IMR-90 (cell line): ENCODE measurements around the gene SMIM5. TPM values are rescaled to one million over a fixed set of nuclear protein-coding genes. Genes with fewer than 3 reads are reported as not detected.

Experiments used
- ATAC-seq: fragments of 200-7000 bp; cut with Tn5 transposase; 2 replicates; pipeline ENCODE4 v1.9.1; 2020; ENCODE audit warnings: low read depth, mild to moderate bottlenecking, moderate library complexity
- BruUV-seq: library from RNA; stranded (reverse); fragments of 400-500 nt; replicated peaks from 2 replicates; lab custom pipeline; 2021; lab: Mats Ljungman, UMichigan
- CTCF ChIA-PET: fragments of 300-600 bp; formaldehyde crosslinking; extraction: SDS; loops from one replicate; lab custom pipeline; 2021; ENCODE audit warnings: antibody characterized with exemption; lab: Yijun Ruan, JAX
- POLR2A ChIA-PET: fragments of 300-600 bp; sonication (Branson Sonifier 250); formaldehyde crosslinking; loops from one replicate; lab custom pipeline; 2022; ENCODE audit warnings: antibody characterized with exemption; ENCODE audit not compliant: unreplicated experiment; lab: Charles Lee
- DNase-seq: peaks from one replicate; pipeline ENCODE4 v3.0.0; 2013
- H2AFZ ChIP-seq: replicated peaks from 2 replicates; pipeline ENCODE3; 2013; ENCODE audit warnings: low read length, mild to moderate bottlenecking; ENCODE audit not compliant: poor library complexity
- H2AK5ac ChIP-seq: 2 replicates; pipeline ENCODE4 v1.6.1; 2013; ENCODE audit warnings: low read depth, low read length, inconsistent platforms
- H2AK9ac ChIP-seq: replicated peaks from 2 replicates; pipeline ENCODE3; 2013; ENCODE audit warnings: mild to moderate bottlenecking, low read depth, low read length, moderate library complexity; ENCODE audit not compliant: poor library complexity
- H2BK120ac ChIP-seq: 2 replicates; pipeline ENCODE4 v1.6.1; 2013; ENCODE audit warnings: low read depth, low read length, inconsistent platforms
- H2BK15ac ChIP-seq: 3 replicates; pipeline ENCODE4 v1.6.1; 2013; ENCODE audit warnings: low read depth, low read length, inconsistent platforms
- H2BK20ac ChIP-seq: 2 replicates; pipeline ENCODE4 v1.6.1; 2013; ENCODE audit warnings: low read depth, mild to moderate bottlenecking, inconsistent platforms, low read length, moderate library complexity
- H2BK5ac ChIP-seq: 2 replicates; pipeline ENCODE4 v1.6.1; 2013; ENCODE audit warnings: mild to moderate bottlenecking, low read depth, low read length, inconsistent platforms; ENCODE audit not compliant: poor library complexity, severe bottlenecking
- H3K14ac ChIP-seq: replicated peaks from 2 replicates; pipeline ENCODE4 v1.6.1; 2013; ENCODE audit warnings: low read depth, low read length, inconsistent platforms
- H3K18ac ChIP-seq: 2 replicates; pipeline ENCODE4 v1.6.1; 2013; ENCODE audit warnings: low read depth, low read length, control low read depth
- H3K23ac ChIP-seq: 2 replicates; pipeline ENCODE4 v1.6.1; 2013; ENCODE audit warnings: low read depth, low read length, inconsistent platforms
- H3K27ac ChIP-seq: 2 replicates; pipeline ENCODE4 v1.5.1; 2013; ENCODE audit warnings: mild to moderate bottlenecking, control low read depth, low read length; ENCODE audit not compliant: insufficient read depth
- H3K27me3 ChIP-seq: 2 replicates; pipeline ENCODE4 v1.6.1; 2013; ENCODE audit warnings: low read length; ENCODE audit not compliant: control insufficient read depth, insufficient read depth
- H3K36me3 ChIP-seq: 2 replicates; pipeline ENCODE4 v1.6.1; 2013; ENCODE audit warnings: low read length, mixed read lengths; ENCODE audit not compliant: control insufficient read depth, insufficient read depth
- H3K4ac ChIP-seq: 2 replicates; pipeline ENCODE4 v1.6.1; 2013; ENCODE audit warnings: low read depth, low read length, inconsistent platforms
- H3K4me1 ChIP-seq: 2 replicates; pipeline ENCODE4 v1.6.1; 2013; ENCODE audit warnings: low read length, mixed read lengths; ENCODE audit not compliant: control insufficient read depth, insufficient read depth
- H3K4me2 ChIP-seq: 2 replicates; pipeline ENCODE4 v1.6.1; 2013; ENCODE audit warnings: low read depth, mild to moderate bottlenecking, control low read depth, low read length, moderate library complexity
- H3K4me3 ChIP-seq: 2 replicates; pipeline ENCODE4 v1.5.1; 2013; ENCODE audit warnings: low read depth, mild to moderate bottlenecking, control low read depth, low read length, moderate library complexity; ENCODE audit not compliant: insufficient read depth
- H3K56ac ChIP-seq: 2 replicates; pipeline ENCODE4 v1.6.1; 2013; ENCODE audit warnings: low read length, inconsistent platforms; ENCODE audit not compliant: insufficient read depth; ENCODE audit errors: extremely low read depth
- H3K79me1 ChIP-seq, 2 experiments: 2 replicates each; pipeline ENCODE4 v1.6.1; 2013; ENCODE audit warnings: low read length in 2 of 2, inconsistent platforms in 1 of 2, low read depth in 1 of 2
- H3K9ac ChIP-seq: 2 replicates; pipeline ENCODE4 v1.6.1; 2013; ENCODE audit warnings: low read depth, low read length, control low read depth
- H3K9me1 ChIP-seq: 2 replicates; pipeline ENCODE4 v1.6.1; 2013; ENCODE audit warnings: low read length, inconsistent platforms; ENCODE audit not compliant: insufficient read depth
- H3K9me3 ChIP-seq: 2 replicates; pipeline ENCODE4 v1.6.1; 2013; ENCODE audit warnings: low read length; ENCODE audit not compliant: control insufficient read depth, insufficient read depth
- H4K20me1 ChIP-seq: 2 replicates; pipeline ENCODE4 v1.6.1; 2013; ENCODE audit warnings: low read length, inconsistent platforms; ENCODE audit not compliant: insufficient read depth
- H4K5ac ChIP-seq: 2 replicates; pipeline ENCODE4 v1.6.1; 2013; ENCODE audit warnings: mild to moderate bottlenecking, low read depth, low read length, control low read depth
- H4K8ac ChIP-seq, 2 experiments: 2 replicates each; pipeline ENCODE4 v1.6.1; 2013; ENCODE audit warnings: low read depth in 2 of 2, low read length in 2 of 2, control low read depth in 1 of 2, inconsistent platforms in 1 of 2
- H4K91ac ChIP-seq: 2 replicates; pipeline ENCODE4 v1.6.1; 2013; ENCODE audit warnings: low read depth, low read length, inconsistent platforms; ENCODE audit not compliant: insufficient read depth
- BHLHE40 ChIP-seq: fragments of 150-350 bp; IDR thresholded peaks from 2 replicates; pipeline ENCODE4 v1.6.1; 2016; ENCODE audit warnings: mild to moderate bottlenecking, low read depth, low read length
- CEBPB ChIP-seq: IDR thresholded peaks from 2 replicates; pipeline ENCODE4 v1.6.1; 2012; ENCODE audit warnings: low read depth, low read length, improper control_type of control experiment
- FOS ChIP-seq: fragments of 150-350 bp; IDR thresholded peaks from 2 replicates; pipeline ENCODE4 v1.6.1; 2016; ENCODE audit warnings: low read depth, low read length
- MAFK ChIP-seq: IDR thresholded peaks from 2 replicates; pipeline ENCODE4 v1.6.1; 2012; ENCODE audit warnings: low read depth, low read length, improper control_type of control experiment
- MAZ ChIP-seq: IDR thresholded peaks from 2 replicates; pipeline ENCODE4 v1.6.1; 2012; ENCODE audit warnings: low read depth, mild to moderate bottlenecking, low read length, improper control_type of control experiment, moderate library complexity, borderline replicate concordance
- MXI1 ChIP-seq: IDR thresholded peaks from 2 replicates; pipeline ENCODE4 v1.6.1; 2012; ENCODE audit warnings: low read depth, mild to moderate bottlenecking, low read length, moderate library complexity, borderline replicate concordance
- RAD21 ChIP-seq: IDR thresholded peaks from 2 replicates; pipeline ENCODE4 v1.6.1; 2012; ENCODE audit warnings: low read length, improper control_type of control experiment
- RCOR1 ChIP-seq: IDR thresholded peaks from 2 replicates; pipeline ENCODE4 v1.6.1; 2012; ENCODE audit warnings: mild to moderate bottlenecking, low read length, improper control_type of control experiment; ENCODE audit not compliant: insufficient replicate concordance
- WGBS, 2 experiments: methylation state at CpG; one replicate each; pipeline versions ENCODE4 v1.1.5 to v1.1.7; 2013; ENCODE audit warnings: missing lambda C conversion rate in 2 of 2; ENCODE audit not compliant: insufficient read length in 1 of 2; ENCODE audit errors: extremely low coverage in 2 of 2; 5-methylcytosine and 5-hydroxymethylcytosine counted together
- dilution Hi-C: fragments of 300-500 bp; cut with HindIII; formaldehyde crosslinking; loops from one replicate; pipeline ENCODE4 v1.14.3; 2018; ENCODE audit warnings: low sequenced_read_pairs; ENCODE audit not compliant: unreplicated experiment
- in situ Hi-C: fragments of 300-500 bp; cut with MboI; formaldehyde crosslinking; loops from 3 replicates; pipeline ENCODE4 v1.14.3; 2019; ENCODE audit warnings: low sequenced_read_pairs, inconsistent platforms, mixed read lengths
- intact Hi-C: fragments of 100-400 bp; cut with micrococcal nuclease; formaldehyde crosslinking; loops from 2 replicates; pipeline ENCODE4 v1.10.0; 2022
- polyA plus RNA-seq, 3 experiments: library from polyadenylated mRNA; depleted of rRNA; stranded (reverse); fragments of >200 nt; gene quantifications; 2 replicates each; pipeline ENCODE4 v1.2.3, GENCODE V29; 2012; ENCODE audit warnings: low replicate concordance in 1 of 3
- total RNA-seq: library from RNA; depleted of rRNA; stranded (reverse); fragments of >200 nt; gene quantifications from 2 replicates; pipeline ENCODE4 v1.2.3, GENCODE V29; 2012
- TF ChIP-seq, protein P1 (sequence below): conservative IDR thresholded peaks from 2 replicates; pipeline ENCODE4 v1.5.1; 2012; ENCODE audit warnings: mild to moderate bottlenecking, low read depth, low read length, improper control_type of control experiment
- TF ChIP-seq, protein P2 (sequence below): fragments of 150-350 bp; IDR thresholded peaks from 2 replicates; pipeline ENCODE4 v1.6.1; 2016; ENCODE audit warnings: low read depth, mild to moderate bottlenecking, low read length, moderate library complexity, borderline replicate concordance
- TF ChIP-seq, protein P3 (sequence below): fragments of 150-350 bp; IDR thresholded peaks from 2 replicates; pipeline ENCODE4 v1.6.1; 2017; ENCODE audit warnings: mild to moderate bottlenecking, antibody characterized with exemption, low read length, low read depth

Gene SMIM5
- total and polyA plus RNA-seq, 2 of the 4 experiments (the other 2 are of a cell fraction), result not detected

DNA sequence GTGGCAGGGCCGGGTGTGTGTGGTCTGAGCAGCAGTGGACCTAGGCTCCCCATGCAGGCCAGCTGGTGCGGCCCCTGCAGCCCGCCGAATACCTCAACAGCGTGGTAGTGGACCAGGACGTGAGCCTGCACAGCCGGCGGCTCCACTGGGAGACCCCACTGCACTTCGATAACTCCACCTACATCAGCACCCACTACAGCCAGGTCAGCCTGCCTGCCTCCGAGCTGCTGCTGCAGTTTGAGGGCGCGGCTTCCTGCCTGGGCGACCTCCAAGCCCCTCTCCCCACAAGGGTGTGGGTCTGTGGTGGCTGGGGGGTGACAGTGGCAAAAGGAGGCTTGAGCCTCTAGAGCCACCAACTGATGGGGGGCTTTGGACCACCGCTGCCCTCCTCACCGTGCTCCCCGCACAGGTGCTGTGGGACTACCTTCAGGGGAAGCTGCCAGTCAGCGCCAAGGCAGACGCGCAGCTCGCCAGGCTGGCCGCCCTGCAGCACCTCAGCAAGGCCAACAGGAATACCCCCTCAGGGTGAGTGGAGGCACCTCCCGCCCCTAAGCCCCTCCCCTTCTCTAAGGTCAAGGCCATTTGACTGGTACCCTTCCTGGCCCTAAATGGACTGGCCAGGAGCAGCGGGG lies 8.4 kb upstream of the SMIM5 start:
- DNase-seq (no peak), ATAC-seq (no peak)
- H3K27me3 ChIP-seq, result peaks cover 4% of the 10 kb centered on the region; the same call in 1 of the 2 replicates
- H2BK20ac ChIP-seq, result no peak overlapping the region
- CTCF ChIA-PET, result no interaction called here
- TF ChIP-seq, protein P1, sequence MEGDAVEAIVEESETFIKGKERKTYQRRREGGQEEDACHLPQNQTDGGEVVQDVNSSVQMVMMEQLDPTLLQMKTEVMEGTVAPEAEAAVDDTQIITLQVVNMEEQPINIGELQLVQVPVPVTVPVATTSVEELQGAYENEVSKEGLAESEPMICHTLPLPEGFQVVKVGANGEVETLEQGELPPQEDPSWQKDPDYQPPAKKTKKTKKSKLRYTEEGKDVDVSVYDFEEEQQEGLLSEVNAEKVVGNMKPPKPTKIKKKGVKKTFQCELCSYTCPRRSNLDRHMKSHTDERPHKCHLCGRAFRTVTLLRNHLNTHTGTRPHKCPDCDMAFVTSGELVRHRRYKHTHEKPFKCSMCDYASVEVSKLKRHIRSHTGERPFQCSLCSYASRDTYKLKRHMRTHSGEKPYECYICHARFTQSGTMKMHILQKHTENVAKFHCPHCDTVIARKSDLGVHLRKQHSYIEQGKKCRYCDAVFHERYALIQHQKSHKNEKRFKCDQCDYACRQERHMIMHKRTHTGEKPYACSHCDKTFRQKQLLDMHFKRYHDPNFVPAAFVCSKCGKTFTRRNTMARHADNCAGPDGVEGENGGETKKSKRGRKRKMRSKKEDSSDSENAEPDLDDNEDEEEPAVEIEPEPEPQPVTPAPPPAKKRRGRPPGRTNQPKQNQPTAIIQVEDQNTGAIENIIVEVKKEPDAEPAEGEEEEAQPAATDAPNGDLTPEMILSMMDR, result no peak
- TF ChIP-seq MAFK, result no peak
- no peak for TF ChIP-seq CEBPB
- no peak for TF ChIP-seq RAD21
- TF ChIP-seq BHLHE40, result no peak
- no peak for TF ChIP-seq MAZ
- no peak for TF ChIP-seq RCOR1
- TF ChIP-seq, protein P2, sequence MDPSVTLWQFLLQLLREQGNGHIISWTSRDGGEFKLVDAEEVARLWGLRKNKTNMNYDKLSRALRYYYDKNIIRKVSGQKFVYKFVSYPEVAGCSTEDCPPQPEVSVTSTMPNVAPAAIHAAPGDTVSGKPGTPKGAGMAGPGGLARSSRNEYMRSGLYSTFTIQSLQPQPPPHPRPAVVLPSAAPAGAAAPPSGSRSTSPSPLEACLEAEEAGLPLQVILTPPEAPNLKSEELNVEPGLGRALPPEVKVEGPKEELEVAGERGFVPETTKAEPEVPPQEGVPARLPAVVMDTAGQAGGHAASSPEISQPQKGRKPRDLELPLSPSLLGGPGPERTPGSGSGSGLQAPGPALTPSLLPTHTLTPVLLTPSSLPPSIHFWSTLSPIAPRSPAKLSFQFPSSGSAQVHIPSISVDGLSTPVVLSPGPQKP, result no peak
- no peak for TF ChIP-seq MXI1
- TF ChIP-seq, protein P3, sequence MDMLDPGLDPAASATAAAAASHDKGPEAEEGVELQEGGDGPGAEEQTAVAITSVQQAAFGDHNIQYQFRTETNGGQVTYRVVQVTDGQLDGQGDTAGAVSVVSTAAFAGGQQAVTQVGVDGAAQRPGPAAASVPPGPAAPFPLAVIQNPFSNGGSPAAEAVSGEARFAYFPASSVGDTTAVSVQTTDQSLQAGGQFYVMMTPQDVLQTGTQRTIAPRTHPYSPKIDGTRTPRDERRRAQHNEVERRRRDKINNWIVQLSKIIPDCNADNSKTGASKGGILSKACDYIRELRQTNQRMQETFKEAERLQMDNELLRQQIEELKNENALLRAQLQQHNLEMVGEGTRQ, result no peak
- no peak for TF ChIP-seq FOS
- H3K9ac ChIP-seq, result no peak overlapping the region
- H4K8ac ChIP-seq, result no peak overlapping the region
- no TSS peak for BruUV-seq
- no peak overlapping the region for H3K56ac ChIP-seq
- intact Hi-C loops (no loop called here), dilution Hi-C loops (no loop called here), in situ Hi-C loops (no loop called here)
- no peak overlapping the region for H4K5ac ChIP-seq
- no peak overlapping the region for H3K14ac ChIP-seq
- H4K20me1 ChIP-seq, result no peaks in the 10 kb centered on the region; the same call in 1 of the 2 replicates
- H3K4me3 ChIP-seq, result no peak overlapping the region
- no peak overlapping the region for H2AK5ac ChIP-seq
- no peaks in the 10 kb centered on the region for H3K9me1 ChIP-seq
- H2AK9ac ChIP-seq, result no peak overlapping the region
- H3K18ac ChIP-seq, result no peak overlapping the region
- H3K9me3 ChIP-seq, result no peaks in the 10 kb centered on the region
- no peak overlapping the region for H2BK5ac ChIP-seq
- no peak overlapping the region for H2AFZ ChIP-seq
- H2BK120ac ChIP-seq, result no peak overlapping the region
- H2BK15ac ChIP-seq, result no peak overlapping the region
- peaks cover 5% of the 10 kb centered on the region; the same call in 1 of the 2 replicates for H3K4me1 ChIP-seq
- H3K27ac ChIP-seq, result no peak overlapping the region
- POLR2A ChIA-PET, result no interaction called here
- no peaks in the 10 kb centered on the region; the same call in 1 of the 2 replicates for H3K36me3 ChIP-seq
- no peak overlapping the region for H3K4ac ChIP-seq
- H4K91ac ChIP-seq, result no peak overlapping the region
- 80% methylated on average over 1 of the region's 23 CpGs; no CpG with 5 or more reads in 1 of the 2 experiments for WGBS, 2 experiments
- no peaks in the 10 kb centered on the region for H3K79me1 ChIP-seq
- no peak overlapping the region for H3K4me2 ChIP-seq
- no peak overlapping the region for H3K23ac ChIP-seq
